Stimulated activated CD4-positive, alpha-beta T cell treated with anti-CD3 and anti-CD28 coated beads, Interleukin-12 subunit alpha, Interleukin-12 subunit beta, amount 100 ng/mL, for 48 hours (primary cell): ENCODE data around the gene ABRACL.
A peak's percentile ranks its signal among the peaks of the same experiment; 100 is the strongest.

Source experiments
- DNase-seq, 3 donors: peaks; one replicate each; pipeline ENCODE4 v3.0.0-alpha.2; 2020; ENCODE audit warnings: low read depth in 2 of 3, low spot score in 1 of 3

ABRACL gene

GRCh38 chr6:139051396-139052060, 23.0 kb downstream of the ABRACL start:
- no peak for DNase-seq

- DNase-seq, result no peak
Observed at GRCh38 chr6:139053382-139053781, 24.8 kb downstream of the ABRACL start.

GRCh38 chr6:139054001-139054400, 25.5 kb downstream of the ABRACL start:
- DNase-seq, result no peak

GRCh38 chr6:139055709-139056108, 27.2 kb downstream of the ABRACL start:
- no peak for DNase-seq

- no peak for DNase-seq
Observed at GRCh38 chr6:139058029-139058428, 29.5 kb downstream of the ABRACL start.

DNA sequence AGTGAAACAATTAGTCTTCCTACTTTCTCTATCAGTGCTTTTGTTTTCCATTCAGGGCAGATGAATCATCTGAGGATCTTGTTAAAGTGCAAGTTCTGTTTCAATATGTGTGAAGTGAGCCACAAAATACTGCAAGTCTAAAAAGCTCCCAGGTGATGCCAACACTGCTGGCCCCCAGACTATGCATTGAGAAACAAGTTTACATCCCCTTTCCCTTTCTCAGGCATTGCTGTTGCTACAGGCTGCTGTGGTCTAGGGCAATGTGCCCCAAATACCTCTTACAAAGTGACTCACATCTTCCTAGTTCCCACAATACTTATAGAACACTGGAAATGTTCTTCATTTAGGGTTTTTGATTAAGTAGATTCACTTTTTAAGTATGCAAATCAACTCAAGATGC, 31.8 kb downstream of the ABRACL start:
- DNase-seq, result peak in 2 of 3 donors; percentile 16 to 17

- DNase-seq, result no peak
Observed at GRCh38 chr6:139062932-139063646, 34.5 kb downstream of the ABRACL start.

GRCh38 chr6:139064981-139065665, 36.6 kb downstream of the ABRACL start:
- DNase-seq, result no peak

- no peak for DNase-seq
Observed at GRCh38 chr6:139066080-139066479, 37.5 kb downstream of the ABRACL start.

DNA sequence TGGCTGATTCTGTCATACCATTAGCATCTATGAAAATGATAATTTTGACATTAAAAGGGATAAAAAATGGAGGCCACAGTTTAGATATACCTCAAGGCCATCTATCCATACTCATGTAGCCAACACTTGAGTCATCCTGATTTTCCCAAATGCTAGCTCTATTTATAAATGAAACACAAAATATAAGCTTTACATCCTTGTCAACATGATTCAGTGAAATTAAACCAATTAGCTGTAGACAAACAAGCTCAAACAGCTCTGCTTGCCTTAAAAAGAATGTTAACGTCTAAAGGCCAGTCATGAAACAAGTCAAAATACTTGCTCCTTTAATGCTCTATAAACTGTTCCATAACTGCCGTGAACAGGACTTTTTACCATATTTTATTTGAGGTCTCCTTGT, 40.3 kb downstream of the ABRACL start:
- DNase-seq, result no peak

GRCh38 chr6:139073118-139073517, 44.6 kb downstream of the ABRACL start:
- DNase-seq, result no peak

GRCh38 chr6:139079018-139079417, 50.5 kb downstream of the ABRACL start:
- no peak for DNase-seq

- no peak for DNase-seq
Observed at GRCh38 chr6:139080255-139080920, 51.8 kb downstream of the ABRACL start.

- DNase-seq, result no peak
Observed at GRCh38 chr6:139081471-139081870, 52.9 kb downstream of the ABRACL start.

GRCh38 chr6:139082370-139082769, 53.8 kb downstream of the ABRACL start:
- no peak for DNase-seq

DNA sequence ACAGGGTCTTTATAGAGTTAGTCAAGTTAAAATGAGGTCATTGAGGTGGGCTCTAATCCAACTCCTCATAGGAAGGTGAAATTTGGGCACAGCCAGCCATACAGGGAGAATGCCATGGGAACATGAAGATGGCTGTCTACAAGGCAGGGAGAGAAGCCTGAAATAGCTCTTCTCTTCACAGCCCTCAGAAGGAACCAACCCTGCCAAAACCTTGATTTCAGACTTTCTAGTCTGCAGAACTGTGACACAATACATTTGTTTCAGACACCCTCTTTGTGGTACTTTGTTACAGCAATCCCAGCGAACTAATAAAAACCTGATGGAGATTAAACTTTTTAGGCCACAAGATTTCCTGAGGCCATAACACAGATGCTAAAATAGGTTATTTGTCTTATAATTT, 63.3 kb downstream of the ABRACL start:
- no peak for DNase-seq
